GM19467 (cell line): ENCODE data around the gene HS3ST6.
"Not testable (repeated sequence)": the region's sequence is repeated elsewhere in the genome, so short reads cannot be mapped to it uniquely, and the experiment has no call there.

Experiments
- ATAC-seq: cut with Tn5 transposase; IDR thresholded peaks from one replicate; pipeline ENCODE4 v1.9.1; 2021; ENCODE audit warnings: mild to moderate bottlenecking, moderate library complexity; ENCODE audit not compliant: unreplicated experiment

The HS3ST6 gene

GRCh38 chr16:1884155-1884760 is 34.0 kb downstream of the HS3ST6 start:
- no peak for ATAC-seq

- ATAC-seq: not testable (repeated sequence)
These were observed 37.0 kb downstream of the HS3ST6 start for GRCh38 chr16:1881172-1881571.

- ATAC-seq: no peak
These were observed 38.7 kb downstream of the HS3ST6 start for GRCh38 chr16:1879477-1879876.

- ATAC-seq: no peak
These were observed 40.0 kb downstream of the HS3ST6 start for GRCh38 chr16:1878256-1878655.

GRCh38 chr16:1877804-1878203 is 40.4 kb downstream of the HS3ST6 start:
- no peak for ATAC-seq

GRCh38 chr16:1877089-1877488 is 41.1 kb downstream of the HS3ST6 start:
- no peak for ATAC-seq

GRCh38 chr16:1876468-1876867 is 41.7 kb downstream of the HS3ST6 start:
- no peak for ATAC-seq

- ATAC-seq: not testable (repeated sequence)
These were observed 42.1 kb downstream of the HS3ST6 start for GRCh38 chr16:1876066-1876465.

GRCh38 chr16:1874854-1875253 is 43.4 kb downstream of the HS3ST6 start:
- ATAC-seq: no peak

GRCh38 chr16:1871974-1872635 is 46.1 kb downstream of the HS3ST6 start, which contains the start of gene MEIOB:
MEIOB (minus strand) TSS chr16:1872164; CDS start chr16:1868175, 3,989 bp downstream.
- no peak for ATAC-seq

- ATAC-seq: no peak
These were observed 47.7 kb downstream of the HS3ST6 start for GRCh38 chr16:1870365-1871082.

GRCh38 chr16:1865902-1866690 is 52.1 kb downstream of the HS3ST6 start:
- ATAC-seq: no peak

GRCh38 chr16:1863681-1864460 is 54.3 kb downstream of the HS3ST6 start:
- no peak for ATAC-seq

GRCh38 chr16:1862394-1862793 is 55.8 kb downstream of the HS3ST6 start:
- ATAC-seq: no peak

GRCh38 chr16:1861730-1862129 is 56.5 kb downstream of the HS3ST6 start:
- ATAC-seq: no peak
